RPMI8226 (cell line): ENCODE measurements around the gene PNPLA3.

Experiments
- DNase-seq: peaks from one replicate; pipeline ENCODE4 v3.0.0-alpha.2; 2015

The PNPLA3 gene

DNA sequence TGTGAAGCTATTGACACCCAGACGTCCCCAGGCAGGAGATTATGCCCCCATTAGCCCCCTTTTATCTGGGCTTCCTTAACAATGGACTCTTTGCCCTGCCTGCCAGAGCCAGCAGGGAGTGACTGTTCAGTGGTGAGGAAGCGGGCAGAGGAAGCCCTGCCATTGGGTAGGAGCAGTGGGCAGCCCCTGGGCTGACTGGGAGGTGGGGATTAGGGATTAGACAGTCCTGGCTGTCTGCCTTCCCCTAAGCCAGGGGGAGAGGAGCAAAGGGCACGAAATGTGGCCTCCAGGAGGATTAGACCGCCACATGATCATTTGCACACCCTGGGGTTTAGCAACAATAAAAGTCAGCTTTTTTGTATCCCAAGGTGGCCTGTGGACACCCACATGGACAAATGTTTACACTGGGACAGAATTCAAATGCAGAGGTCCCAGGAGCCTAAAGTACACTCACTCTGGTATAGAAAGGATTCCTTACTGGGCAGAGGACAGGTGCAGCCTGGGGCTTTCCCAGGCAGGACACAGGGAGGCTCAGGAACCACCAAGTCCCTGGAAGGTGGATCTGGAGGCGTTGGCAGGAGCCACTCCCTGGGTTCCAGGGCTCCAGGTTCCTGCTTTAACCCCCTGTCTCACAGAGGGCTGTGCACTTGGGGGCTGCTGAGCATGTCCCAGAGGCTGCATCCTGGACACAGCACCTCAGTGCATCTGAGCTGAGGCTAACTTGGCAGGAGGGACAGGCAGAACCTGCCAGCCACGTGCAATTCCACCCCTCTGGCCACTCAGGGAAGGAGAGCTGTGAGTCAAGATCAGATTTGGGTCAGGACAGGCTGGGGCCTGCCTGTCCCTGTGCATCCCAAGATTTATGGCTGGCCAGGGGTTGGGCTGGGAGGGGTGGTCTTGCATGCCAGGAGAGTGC lies 2.1 kb downstream of the PNPLA3 start:
- DNase-seq, result no peak

DNA sequence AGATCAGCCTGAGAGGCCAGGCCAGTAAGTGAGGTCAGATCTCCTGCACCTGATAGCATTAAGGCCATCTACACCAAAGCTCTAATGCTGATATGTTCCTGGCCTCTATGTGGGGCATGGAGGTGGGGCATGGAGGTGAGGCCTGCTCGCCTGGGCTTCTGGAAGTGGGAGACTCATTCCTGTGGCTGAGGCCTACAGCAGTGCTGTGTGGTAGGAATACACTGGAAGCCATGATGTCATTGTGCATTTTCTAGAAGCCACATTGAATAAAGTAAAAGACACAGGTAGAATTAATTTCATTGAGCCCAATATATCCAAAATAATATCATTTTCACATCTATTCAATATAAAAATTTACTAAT lies 2.7 kb downstream of the PNPLA3 start:
- DNase-seq, result no peak

DNA sequence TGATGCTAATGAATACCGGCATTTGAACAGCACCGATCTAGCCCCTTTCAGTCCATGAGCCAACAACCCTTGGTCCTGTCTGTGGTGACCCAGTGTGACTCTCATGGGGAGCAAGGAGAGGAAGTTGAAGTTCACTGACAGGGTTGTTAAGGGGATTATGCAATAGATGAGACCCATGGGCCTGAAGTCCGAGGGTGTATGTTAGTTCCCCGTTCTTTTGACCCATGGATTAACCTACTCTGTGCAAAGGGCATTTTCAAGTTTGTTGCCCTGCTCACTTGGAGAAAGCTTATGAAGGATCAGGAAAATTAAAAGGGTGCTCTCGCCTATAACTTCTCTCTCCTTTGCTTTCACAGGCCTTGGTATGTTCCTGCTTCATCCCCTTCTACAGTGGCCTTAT lies 4.9 kb downstream of the PNPLA3 start:
- DNase-seq, result no peak

DNA sequence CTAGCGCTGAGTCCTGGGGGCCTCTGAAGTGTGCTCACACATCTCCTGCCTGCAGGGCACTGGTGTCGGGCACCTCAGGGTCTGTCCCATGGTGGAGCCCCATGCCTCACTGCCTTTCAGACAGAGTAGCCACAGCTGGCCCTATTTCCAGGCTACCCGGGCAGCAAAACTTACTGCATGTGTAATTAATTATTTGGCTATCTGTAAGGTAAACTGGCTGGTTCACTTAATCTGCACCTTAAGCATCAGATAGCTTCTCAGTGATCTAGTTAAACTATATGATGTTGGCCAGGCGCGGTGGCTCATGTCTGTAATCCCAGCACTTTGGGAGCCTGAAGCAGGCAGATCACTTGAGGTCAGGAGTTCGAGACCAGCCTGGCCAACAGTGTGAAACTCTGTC lies 5.3 kb downstream of the PNPLA3 start:
- DNase-seq, result no peak

DNA sequence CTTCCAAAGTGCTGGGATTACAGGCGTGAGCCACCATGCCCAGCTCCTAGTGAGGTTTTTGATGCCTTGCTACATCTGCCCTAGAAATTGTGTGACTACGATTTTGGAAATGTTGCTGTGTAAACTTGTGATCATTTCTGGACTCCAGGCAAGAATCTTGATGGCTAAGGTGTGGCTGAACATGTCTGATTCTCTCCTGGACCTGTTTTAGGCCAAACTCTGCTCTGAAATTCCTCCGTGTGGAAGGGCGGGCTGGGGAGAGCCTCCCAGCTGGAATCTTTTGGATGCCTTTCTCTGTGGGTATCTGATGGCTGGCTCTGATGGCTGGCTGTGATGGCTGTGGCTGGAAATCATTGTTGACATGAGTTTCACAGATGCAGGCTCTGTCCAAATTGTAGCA lies 8.2 kb downstream of the PNPLA3 start:
- no peak for DNase-seq

DNA sequence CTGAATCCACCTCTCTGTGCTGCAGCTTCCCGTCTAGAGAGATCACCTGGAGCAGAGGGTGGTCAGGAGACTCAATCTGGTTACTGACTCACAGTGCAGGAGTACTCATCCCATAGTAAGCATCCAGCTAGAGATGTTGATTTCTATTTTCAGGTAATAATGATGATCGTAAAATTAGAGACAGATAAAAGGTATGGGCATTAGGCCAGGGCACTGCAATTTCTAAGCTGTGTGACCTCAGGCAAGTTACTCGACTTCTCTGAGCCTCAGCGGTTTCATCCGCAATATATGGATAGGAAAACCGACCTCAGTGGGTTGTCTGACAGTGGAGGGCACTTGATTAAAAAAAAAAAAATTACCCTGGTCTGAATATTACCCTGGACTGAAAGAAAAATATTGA lies 17.8 kb downstream of the PNPLA3 start:
- no peak for DNase-seq

DNA sequence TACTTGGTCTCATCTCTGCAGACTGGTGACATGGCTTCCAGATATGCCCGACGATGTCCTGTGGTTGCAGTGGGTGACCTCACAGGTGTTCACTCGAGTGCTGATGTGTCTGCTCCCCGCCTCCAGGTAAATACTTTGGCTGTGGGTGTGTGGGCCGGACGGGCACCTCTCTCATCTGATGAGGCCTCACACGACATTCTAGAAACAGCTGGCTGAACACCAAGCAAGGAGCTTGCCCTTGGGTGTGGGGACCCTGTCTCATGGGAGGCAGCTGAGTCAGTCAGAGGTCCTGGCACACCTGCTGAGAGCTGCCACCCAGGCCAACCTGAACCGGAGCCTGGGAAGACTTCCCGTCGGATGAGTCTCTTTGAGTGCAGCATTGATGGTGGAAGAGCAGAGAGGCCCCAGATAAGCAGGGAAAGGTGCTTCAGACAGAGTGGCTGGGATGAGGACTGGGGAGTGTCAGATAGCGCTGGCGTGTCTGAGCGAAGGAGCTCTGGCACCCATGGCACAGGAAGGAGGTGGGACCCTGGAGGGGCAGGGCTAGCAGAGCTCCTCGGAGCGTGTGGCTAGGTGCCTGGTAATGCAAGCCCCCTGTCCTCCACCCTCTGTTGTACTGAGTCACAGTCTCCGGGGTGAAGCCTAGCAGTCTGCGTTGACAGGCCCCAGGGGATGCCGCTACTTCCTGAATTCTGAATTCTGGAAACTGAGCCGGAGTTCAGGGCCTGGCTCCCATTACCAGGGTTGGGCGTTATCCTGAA lies 21.2 kb downstream of the PNPLA3 start:
- DNase-seq, result no peak

DNA sequence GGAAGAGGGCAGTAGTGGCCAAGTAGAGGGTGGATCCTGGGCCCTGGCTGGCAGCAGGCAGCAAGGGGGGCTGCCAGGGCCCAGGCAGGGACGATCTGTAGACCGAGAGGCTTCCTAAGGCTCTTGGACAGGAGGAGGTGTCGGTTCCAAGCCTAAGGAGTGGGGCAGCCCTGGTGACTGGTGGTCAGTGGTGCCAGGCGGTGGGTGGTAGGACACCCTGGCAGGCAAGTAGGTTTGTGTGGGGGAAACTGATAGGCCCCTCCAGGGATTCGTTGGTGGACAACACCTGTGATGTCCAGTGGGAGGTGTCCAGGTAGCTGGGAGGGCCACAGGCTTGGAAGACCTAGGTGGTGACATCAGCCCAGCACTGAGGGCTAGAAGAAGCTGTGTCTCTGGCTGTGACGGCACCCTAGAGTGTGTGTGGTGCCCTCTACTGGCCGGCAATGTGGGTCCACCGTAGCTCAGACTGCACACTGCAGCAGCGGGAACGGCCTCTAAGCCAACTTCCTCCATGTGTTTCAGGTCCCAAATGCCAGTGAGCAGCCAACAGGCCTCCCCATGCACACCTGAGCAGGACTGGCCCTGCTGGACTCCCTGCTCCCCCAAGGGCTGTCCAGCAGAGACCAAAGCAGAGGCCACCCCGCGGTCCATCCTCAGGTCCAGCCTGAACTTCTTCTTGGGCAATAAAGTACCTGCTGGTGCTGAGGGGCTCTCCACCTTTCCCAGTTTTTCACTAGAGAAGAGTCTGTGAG lies 22.2 kb downstream of the PNPLA3 start:
- DNase-seq, result peak; percentile 83

DNA sequence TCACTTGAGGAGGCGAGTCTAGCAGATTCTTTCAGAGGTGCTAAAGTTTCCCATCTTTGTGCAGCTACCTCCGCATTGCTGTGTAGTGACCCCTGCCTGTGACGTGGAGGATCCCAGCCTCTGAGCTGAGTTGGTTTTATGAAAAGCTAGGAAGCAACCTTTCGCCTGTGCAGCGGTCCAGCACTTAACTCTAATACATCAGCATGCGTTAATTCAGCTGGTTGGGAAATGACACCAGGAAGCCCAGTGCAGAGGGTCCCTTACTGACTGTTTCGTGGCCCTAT lies 22.7 kb downstream of the PNPLA3 start:
- DNase-seq, result no peak

DNA sequence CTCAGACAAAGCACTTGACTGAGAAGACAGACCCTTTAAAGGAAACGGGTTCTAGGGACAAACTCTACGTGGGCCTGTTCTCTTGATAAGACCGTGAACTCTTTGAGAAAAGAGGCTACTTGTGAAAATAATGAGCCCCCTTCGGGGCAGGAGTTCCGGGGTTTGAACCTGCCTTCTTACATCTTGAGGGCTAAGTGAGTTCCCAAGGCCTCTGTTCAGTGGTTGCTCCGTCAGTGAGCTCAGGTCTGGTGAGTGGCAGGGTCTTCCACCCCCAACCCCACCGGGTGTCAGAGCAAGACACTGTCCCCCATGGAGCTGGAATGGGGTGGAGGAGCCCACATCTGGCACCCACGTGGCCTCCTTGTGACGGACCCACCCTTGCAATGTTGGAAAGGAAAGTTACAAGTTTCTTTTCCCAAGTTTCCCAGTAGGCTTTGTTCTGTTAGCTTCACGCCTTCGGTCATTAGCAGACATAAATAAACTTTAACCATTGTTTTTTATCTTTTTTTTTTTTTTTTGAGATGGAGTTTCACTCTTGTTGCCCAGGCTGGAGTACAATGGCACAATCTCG lies 25.3 kb downstream of the PNPLA3 start:
- no peak for DNase-seq

DNA sequence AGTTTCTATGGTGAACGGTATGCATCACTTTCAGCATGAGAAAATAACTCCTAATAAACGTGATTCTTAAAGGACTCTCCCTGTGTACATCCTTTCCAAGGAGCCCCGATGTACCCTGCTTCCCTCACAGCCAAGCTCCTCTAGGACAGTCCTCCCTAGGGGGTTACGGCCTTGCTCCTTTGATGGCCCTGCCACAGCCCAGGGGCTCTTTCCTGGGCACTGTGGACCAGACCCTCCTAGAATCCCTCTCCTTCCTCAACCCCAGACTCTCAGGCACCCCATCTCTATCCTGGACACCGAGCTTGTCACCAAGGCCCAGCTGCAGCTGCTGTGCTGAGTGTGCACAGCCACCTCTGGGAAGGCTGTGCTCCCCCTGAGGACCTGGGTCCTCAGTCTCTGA lies 27.8 kb downstream of the PNPLA3 start:
- DNase-seq, result no peak

DNA sequence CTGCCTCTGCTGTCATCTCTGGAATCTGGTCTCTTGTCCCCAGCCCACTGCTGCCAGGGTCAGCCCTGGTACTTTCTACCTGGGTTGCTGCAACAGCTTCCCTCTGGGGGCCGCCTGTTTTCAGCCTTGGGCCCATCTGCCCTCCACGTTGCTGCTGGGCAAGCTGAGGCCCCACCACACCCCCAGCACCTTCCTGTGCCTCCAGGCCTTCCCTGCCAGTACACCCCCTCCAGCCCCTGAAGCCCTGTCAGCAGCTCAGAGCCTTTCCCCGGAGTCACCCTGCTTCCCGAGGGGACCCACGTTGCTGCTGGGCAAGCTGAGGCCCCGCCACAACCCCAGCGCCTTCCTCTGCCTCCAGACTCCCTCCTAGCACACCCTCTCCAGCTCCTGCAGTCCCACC lies 28.4 kb downstream of the PNPLA3 start:
- no peak for DNase-seq

DNA sequence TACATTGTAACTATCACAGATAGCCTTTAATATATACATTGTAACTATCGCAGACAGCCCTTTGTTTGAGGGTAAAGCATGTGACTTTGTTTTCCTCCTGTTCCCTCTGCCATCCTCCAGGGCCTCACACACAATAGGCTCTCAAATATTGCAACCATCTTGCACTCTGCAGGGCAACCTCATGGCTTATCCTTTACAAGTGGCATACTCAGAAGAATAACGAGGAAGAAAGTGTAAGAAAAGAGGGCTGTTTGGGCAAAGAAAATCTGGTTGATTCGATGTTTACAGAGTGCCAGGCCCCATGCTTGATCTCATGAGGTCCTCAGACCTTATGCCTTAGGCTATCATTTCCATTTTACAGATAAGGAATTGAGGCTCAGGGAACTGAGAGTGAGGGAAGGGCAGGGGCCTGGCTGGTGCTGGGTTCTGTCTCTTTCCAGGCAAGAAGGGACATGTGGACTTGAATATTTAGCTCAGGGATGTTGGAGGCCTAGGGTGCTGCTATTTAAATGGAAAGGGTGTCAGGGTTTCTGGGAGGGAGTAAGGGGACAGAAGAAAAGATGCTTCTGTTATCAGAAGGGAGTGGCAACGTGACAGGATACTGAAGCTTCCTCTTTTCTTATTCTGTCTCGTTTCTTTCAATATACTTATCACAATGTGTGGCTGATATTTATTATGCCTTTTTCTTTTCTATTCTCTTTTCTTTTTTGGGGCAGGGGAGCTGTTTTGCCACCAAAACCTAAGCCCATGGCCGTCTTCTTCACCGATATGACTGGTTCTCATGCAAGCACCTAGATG lies 30.6 kb downstream of the PNPLA3 start:
- DNase-seq, result no peak

DNA sequence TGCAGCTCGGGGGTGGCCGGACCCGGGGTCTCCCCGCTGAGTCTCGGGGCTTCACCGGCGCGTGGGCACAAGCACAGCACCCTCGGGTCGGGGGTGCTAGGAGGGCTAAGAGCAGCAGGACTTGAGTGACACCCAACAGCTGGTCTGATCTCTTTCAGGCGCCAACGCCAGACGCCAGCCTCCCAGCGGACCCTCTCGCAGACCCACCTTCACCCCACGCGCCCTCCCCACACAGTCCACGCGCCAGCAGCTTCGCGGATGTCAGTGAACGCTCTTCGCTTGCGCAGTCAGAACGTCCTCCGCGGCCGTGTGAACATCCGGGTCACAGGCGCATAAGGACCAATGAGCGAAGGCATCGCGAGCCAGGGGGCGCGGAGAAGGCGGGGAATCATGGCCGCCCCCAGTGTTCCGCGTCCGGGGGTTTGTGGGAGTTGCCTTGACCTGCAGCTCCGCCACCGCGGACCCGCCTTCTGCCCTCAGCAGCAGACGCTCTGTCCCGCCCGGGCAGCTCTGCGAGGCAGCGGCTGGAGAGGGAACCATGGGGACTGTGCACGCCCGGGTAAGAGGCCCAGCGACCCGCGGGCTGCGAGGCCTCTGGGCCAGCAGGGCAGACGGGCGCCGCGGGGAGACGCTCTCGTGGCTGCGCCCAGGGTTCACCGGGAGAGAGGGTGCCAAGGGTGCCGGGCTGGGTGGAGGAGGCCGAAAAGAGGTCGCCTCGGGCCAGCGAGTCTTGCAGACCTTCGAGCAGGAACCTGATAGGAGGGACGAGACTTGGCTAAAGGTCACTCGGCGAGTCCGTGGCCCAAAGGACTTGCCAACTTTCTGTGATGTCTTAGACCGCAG lies 31.7 kb downstream of the PNPLA3 start, which contains the start of gene SAMM50:
TSS of gene SAMM50 (plus strand) at position 403 of the 843 bp plus-strand sequence. CDS start at position 539, 136 bp downstream.
- DNase-seq, result peak; percentile 95

DNA sequence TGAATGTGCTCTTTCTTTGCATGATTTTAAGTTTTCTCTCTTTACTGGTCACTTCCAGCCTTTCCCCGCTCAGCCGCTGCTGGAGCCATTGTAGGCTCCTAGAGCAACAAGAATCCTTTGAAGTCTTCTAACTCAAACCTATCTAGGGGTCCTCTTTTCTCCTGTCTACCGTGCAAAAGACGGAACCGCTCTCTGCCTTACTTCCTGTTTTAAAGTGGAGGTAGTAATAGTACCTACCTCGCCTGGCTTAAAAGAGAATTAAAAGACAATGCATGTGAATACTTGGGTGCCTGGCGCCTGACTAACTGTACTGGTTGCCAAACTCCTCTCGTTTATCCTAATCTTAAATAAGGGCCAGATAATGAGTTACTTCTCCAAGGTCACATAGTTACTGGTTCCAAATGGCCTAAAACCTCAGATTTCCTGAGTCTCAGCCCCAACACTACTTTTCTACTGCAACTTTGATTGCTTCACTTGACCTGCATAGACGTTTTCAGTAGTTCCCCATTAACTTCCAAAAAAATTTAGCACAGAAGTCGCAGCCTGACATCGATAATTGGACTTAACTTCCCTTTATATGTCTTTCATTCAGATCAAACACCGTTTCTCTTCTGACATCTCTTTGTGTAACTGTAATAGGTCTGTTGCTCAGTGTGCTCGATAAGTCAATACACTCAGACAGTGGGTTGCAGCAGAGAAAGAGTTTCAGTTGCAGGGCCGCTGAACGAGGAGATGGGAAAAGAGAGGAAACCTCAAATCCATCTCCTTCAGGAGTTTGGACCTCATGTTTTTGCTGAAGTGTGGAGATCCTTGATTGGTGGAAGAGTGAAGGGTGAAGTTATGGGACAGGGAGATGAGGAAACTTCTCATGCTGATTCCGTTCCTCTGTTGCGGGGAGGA lies 32.5 kb downstream of the PNPLA3 start:
- peak; percentile 50 for DNase-seq

DNA sequence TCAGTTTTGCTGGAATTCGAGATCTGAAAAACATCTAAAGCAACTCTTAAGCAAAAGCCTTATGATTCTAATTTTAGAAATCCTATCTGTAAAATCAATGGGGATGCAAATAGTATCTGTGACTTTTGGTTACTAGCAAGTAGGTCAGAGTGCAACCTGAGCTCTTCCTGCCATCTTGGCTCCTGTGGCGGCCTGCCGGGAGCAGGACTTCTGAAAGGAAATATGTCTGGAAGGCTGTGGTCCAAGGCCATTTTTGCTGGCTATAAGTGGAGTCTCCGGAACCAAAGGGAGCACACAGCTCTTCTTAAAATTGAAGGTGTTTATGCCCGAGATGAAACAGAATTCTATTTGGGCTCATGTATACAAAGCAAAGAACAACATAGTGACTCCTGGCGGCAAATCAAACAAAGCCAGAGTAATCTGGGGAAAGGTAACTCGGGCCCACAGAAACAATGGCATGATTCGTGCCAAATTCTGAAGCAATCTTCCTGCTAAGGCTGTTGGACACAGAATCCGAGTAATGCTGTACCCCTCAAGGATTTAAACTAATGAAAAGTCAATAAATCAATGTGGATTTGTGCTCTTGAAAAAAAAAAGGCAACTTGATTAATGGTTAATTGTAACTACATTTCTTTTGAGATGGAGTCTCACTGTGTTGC lies 33.3 kb downstream of the PNPLA3 start:
- DNase-seq, result no peak

DNA sequence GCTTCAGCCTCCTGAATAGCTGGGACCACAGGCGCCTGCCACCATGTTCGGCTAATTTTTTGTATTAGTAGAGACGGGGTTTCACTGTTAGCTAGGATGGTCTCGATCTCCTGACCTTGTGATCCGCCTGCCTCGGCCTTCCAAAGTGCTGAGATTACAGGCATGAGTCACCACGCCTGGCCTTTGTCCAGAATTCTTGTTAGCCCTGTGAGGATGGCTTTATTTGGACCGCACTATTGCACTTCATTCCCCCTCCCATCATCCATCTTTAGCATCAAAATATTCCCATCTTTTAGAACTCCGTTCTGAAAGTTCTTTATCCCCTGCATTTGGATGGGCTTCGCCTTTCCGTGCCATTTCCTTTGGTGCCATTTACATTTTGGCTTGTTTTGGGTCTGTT lies 34.3 kb downstream of the PNPLA3 start:
- DNase-seq, result no peak

DNA sequence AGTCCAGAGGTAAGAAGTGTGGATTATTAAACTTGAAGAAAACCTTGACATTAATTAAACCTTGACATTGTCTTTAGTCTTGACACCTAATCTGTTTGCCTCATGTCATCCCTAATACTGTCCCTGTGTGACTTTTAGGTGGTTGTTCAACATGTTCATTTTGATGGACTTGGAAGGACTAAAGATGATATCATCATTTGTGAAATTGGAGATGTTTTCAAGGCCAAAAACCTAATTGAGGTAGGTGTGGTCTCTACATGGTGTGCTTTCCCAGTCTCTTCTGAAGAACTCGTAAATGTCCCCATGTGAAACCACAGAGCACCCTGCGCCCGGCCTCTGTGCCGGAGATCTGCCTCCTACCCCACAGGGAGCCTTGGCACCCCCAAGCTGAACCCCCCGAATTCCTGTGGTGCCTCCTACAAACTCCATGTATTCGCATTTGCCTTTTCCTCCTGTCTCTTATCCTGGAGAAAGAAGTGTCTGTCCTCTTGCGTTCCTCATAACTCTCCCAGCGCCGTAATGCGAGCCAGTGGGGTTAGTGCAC lies 40.8 kb downstream of the PNPLA3 start:
- DNase-seq, result no peak

DNA sequence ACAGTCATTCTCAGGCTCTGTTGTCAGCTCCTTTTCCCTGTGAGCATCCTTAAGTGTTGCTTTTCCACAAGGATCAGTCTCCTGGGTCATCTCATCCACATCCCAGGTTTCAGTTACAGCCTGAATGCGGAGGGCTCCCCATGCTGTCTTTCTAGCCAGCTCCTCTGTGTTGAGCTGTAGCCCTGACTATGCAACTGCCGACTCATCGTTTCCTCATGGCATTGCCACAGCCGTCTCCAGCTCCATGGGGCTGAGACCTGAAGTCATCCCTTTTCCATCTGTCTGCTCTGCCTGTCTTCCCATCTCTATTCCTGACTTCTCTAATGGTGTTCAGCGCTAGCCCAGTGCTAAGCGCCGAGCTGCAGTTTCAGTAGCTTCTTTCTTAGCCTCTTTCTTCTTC lies 43.5 kb downstream of the PNPLA3 start:
- no peak for DNase-seq

DNA sequence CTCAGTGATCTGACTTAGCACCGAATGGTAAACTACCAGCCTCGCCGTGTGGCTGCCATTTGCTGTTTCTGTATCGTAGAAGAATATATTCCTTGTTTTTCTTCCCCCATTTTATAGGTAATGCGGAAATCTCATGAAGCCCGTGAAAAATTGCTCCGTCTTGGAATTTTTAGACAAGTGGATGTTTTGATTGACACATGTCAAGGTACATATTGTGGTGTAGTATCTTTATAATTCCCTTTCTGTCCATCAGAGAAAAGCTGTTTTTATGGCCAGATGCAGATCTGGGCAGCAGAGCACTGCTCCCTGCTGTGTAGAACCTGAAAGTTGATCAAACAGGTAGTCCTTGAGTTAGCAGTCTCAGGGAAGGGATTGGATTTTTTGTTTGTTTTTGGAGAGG lies 45.0 kb downstream of the PNPLA3 start:
- DNase-seq, result no peak
